ENCODE measurements around the gene BRINP1.

Gene BRINP1

DNA sequence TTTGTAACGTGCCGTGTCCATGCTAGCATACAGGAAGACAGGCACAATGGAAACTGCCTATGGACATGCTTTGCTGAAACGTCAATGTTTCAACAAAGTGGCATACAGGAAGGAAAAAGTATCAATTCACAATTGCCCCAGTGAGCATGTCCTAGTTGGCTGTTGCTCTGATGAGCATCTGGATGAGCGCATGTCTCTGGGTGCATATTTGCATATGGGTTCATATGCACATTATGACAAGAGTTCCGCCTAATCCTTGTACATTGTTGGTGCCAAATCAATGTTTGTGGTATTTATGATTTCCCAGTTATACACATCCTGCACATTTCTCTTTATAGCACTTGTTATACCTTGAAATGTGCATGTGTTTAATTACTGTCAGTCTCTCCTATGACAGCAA, 58.5 kb downstream of the BRINP1 start:
- Histone ChIP-seq H3K4me3 (ENCODE audit: insufficient read depth, low read length, poor library complexity, severe bottlenecking) (no peak overlapping the region), H3K9ac (ENCODE audit: low read length) (no peak overlapping the region), H3K27ac (ENCODE audit: low read depth, low read length) (no peak overlapping the region), H4K20me1 (ENCODE audit: low read depth, low read length) (no peaks in the 10 kb centered on the region), H3F3A (ENCODE audit: insufficient read depth) (no peaks in the 10 kb centered on the region), H3K36me3 (ENCODE audit: low read length) (no peaks in the 10 kb centered on the region), H3K9me2 (replicated peaks; ENCODE audit: insufficient read depth, low read length) (no peaks in the 10 kb centered on the region), H3K79me2 (ENCODE audit: insufficient read depth, low read length) (no peaks in the 10 kb centered on the region), H3K27me3 (ENCODE audit: low read length) (no peaks in the 10 kb centered on the region), H3K4me2 (ENCODE audit: low read depth, low read length, poor library complexity, severe bottlenecking) (no peak overlapping the region), H3K9me3 (ENCODE audit: insufficient read depth, low read length) (no peaks in the 10 kb centered on the region), H2AFZ (ENCODE audit: low read depth, low read length, severe bottlenecking) (no peak overlapping the region)
- TF ChIP-seq, protein P1, sequence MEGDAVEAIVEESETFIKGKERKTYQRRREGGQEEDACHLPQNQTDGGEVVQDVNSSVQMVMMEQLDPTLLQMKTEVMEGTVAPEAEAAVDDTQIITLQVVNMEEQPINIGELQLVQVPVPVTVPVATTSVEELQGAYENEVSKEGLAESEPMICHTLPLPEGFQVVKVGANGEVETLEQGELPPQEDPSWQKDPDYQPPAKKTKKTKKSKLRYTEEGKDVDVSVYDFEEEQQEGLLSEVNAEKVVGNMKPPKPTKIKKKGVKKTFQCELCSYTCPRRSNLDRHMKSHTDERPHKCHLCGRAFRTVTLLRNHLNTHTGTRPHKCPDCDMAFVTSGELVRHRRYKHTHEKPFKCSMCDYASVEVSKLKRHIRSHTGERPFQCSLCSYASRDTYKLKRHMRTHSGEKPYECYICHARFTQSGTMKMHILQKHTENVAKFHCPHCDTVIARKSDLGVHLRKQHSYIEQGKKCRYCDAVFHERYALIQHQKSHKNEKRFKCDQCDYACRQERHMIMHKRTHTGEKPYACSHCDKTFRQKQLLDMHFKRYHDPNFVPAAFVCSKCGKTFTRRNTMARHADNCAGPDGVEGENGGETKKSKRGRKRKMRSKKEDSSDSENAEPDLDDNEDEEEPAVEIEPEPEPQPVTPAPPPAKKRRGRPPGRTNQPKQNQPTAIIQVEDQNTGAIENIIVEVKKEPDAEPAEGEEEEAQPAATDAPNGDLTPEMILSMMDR (IDR thresholded peaks at IDR 0.05; ENCODE audit: insufficient read depth, low read length, poor library complexity, severe bottlenecking) = no peak
- TF ChIP-seq EZH2phosphoT487 (conservative IDR thresholded peaks at IDR 0.05; ENCODE audit: low read length) = no peak

DNA sequence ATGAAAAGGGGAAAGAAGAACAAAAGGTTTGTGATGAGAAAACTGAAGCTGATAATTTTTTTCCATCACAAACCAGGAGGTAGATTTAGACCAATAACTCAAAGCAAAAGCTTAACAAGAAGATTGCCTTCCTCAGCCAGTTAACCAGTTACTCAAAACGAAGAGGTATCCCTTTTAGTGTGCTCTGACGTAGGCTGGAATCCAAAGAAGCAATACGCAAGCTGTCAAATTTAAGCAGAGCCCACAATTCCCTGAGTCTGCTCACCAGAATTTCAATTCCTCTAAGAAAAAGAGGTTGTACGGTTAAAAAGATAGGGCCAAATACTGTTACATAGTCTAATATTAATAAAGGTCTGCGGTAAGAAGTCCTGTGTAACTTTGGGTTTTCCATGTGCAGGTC, 61.8 kb downstream of the BRINP1 start:
- Histone ChIP-seq H3K9ac (ENCODE audit: low read length) (no peak overlapping the region), H3K4me3 (ENCODE audit: insufficient read depth, low read length, poor library complexity, severe bottlenecking) (no peak overlapping the region), H3K9me3 (ENCODE audit: insufficient read depth, low read length) (no peaks in the 10 kb centered on the region), H3K9me2 (replicated peaks; ENCODE audit: insufficient read depth, low read length) (no peaks in the 10 kb centered on the region), H2AFZ (ENCODE audit: low read depth, low read length, severe bottlenecking) (no peak overlapping the region), H4K20me1 (ENCODE audit: low read depth, low read length) (no peaks in the 10 kb centered on the region), H3F3A (ENCODE audit: insufficient read depth) (no peaks in the 10 kb centered on the region), H3K4me2 (ENCODE audit: low read depth, low read length, poor library complexity, severe bottlenecking) (no peak overlapping the region), H3K27me3 (ENCODE audit: low read length) (no peaks in the 10 kb centered on the region), H3K27ac (ENCODE audit: low read depth, low read length) (no peak overlapping the region), H3K79me2 (ENCODE audit: insufficient read depth, low read length) (no peaks in the 10 kb centered on the region), H3K36me3 (ENCODE audit: low read length) (no peaks in the 10 kb centered on the region)
- TF ChIP-seq, protein P1 (IDR thresholded peaks at IDR 0.05; ENCODE audit: insufficient read depth, low read length, poor library complexity, severe bottlenecking) = no peak
- no peak for TF ChIP-seq EZH2phosphoT487 (conservative IDR thresholded peaks at IDR 0.05; ENCODE audit: low read length)

DNA sequence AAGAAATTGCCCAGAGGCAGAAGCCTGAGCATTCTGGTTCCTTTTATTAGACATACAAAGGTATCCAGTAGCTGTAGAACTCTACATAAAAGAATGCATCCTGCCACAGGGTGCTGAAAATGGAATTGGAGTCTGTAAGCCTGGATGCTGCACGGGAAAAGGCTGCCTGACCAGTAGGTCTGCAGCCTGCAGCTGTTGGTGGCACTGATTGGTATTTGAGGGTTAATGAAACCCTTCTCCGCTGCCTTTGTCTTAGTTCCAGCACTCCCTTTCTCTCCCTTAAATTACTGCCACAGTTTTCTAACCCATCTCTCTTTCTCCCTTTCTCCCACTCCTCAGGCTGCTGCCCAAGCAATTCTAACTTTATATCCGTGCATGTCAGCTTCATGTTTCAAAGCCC, 64.7 kb downstream of the BRINP1 start:
- no peaks in the 10 kb centered on the region for H3K79me2 ChIP-seq (ENCODE audit: insufficient read depth, low read length)
- H4K20me1 ChIP-seq (ENCODE audit: low read depth, low read length) = no peaks in the 10 kb centered on the region
- H3K36me3 ChIP-seq (ENCODE audit: low read length) = no peaks in the 10 kb centered on the region
- no peak overlapping the region for H2AFZ ChIP-seq (ENCODE audit: low read depth, low read length, severe bottlenecking)
- H3K9me2 ChIP-seq (replicated peaks; ENCODE audit: insufficient read depth, low read length) = no peaks in the 10 kb centered on the region
- no peaks in the 10 kb centered on the region for H3F3A ChIP-seq (ENCODE audit: insufficient read depth)
- H3K9me3 ChIP-seq (ENCODE audit: insufficient read depth, low read length) = no peaks in the 10 kb centered on the region
- H3K27ac ChIP-seq (ENCODE audit: low read depth, low read length) = no peak overlapping the region
- no peak overlapping the region for H3K9ac ChIP-seq (ENCODE audit: low read length)
- H3K4me2 ChIP-seq (ENCODE audit: low read depth, low read length, poor library complexity, severe bottlenecking) = no peak overlapping the region
- TF ChIP-seq EZH2phosphoT487 (conservative IDR thresholded peaks at IDR 0.05; ENCODE audit: low read length) = no peak
- TF ChIP-seq, protein P1 (IDR thresholded peaks at IDR 0.05; ENCODE audit: insufficient read depth, low read length, poor library complexity, severe bottlenecking) = no peak
- H3K27me3 ChIP-seq (ENCODE audit: low read length) = no peaks in the 10 kb centered on the region
- H3K4me3 ChIP-seq (ENCODE audit: insufficient read depth, low read length, poor library complexity, severe bottlenecking) = no peak overlapping the region
